Liver (tissue), 9 donors: Measurements from ENCODE around the gene CLEC10A. TPM values are rescaled to one million over a fixed set of nuclear protein-coding genes. Genes with fewer than 3 reads are reported as not detected.
A peak's percentile ranks its signal among the peaks of the same experiment; 100 is the strongest.

Experiments
- DNase-seq: peaks from one replicate; pipeline ENCODE4 v3.0.0-alpha.2; 2017; ENCODE audit warnings: low spot score
- H3K27ac ChIP-seq, 2 donors: one replicate each; pipeline ENCODE4 v1.7.0; 2013; ENCODE audit warnings: inconsistent platforms in 2 of 2, low read length in 2 of 2, control low read depth in 1 of 2, low read depth in 1 of 2, mild to moderate bottlenecking in 1 of 2
- H3K27me3 ChIP-seq, 4 donors: one replicate each; pipeline versions ENCODE4 v1.6.1 to v1.7.0; 2013; ENCODE audit warnings: low read length in 3 of 4, inconsistent platforms in 1 of 4, mild to moderate bottlenecking in 1 of 4, moderate library complexity in 1 of 4; ENCODE audit not compliant: control insufficient read depth in 4 of 4, insufficient read depth in 4 of 4
- H3K36me3 ChIP-seq, 4 donors: one replicate each; pipeline versions ENCODE4 v1.6.1 to v1.7.0; 2013; ENCODE audit warnings: low read length in 3 of 4, mild to moderate bottlenecking in 3 of 4, low read depth in 1 of 4, moderate library complexity in 1 of 4; ENCODE audit not compliant: control insufficient read depth in 4 of 4, insufficient read depth in 3 of 4
- H3K4me1 ChIP-seq, 4 donors: one replicate each; pipeline versions ENCODE4 v1.6.1 to v1.7.0; 2013; ENCODE audit warnings: low read length in 3 of 4, mild to moderate bottlenecking in 3 of 4, moderate library complexity in 1 of 4; ENCODE audit not compliant: control insufficient read depth in 4 of 4, insufficient read depth in 4 of 4
- H3K4me3 ChIP-seq, 3 donors: one replicate each; pipeline versions ENCODE4 v1.6.1 to v1.7.0; 2013; ENCODE audit warnings: low read length in 3 of 3, control low read depth in 1 of 3, low read depth in 1 of 3, mild to moderate bottlenecking in 1 of 3
- H3K9ac ChIP-seq, 2 donors: one replicate each; pipeline ENCODE4 v1.7.0; 2013; ENCODE audit warnings: low read length in 2 of 2, mild to moderate bottlenecking in 2 of 2, moderate library complexity in 2 of 2, control low read depth in 1 of 2, low read depth in 1 of 2
- H3K9me3 ChIP-seq, 4 donors: one replicate each; pipeline versions ENCODE4 v1.6.1 to v1.7.0; 2013; ENCODE audit warnings: low read length in 3 of 4; ENCODE audit not compliant: control insufficient read depth in 4 of 4
- ATF3 ChIP-seq: IDR thresholded peaks from 2 replicates; pipeline ENCODE4 v1.6.1; 2016; ENCODE audit warnings: antibody characterized with exemption
- CTCF ChIP-seq: fragments of 150-350 bp; IDR thresholded peaks from 2 replicates; pipeline ENCODE4 v1.5.1; 2017; ENCODE audit warnings: improper control_type of control experiment, low read depth, low read length; ENCODE audit not compliant: missing input control
- EGR1 ChIP-seq, 2 donors: IDR thresholded peaks; 2 replicates each; pipeline ENCODE4 v1.6.1; 2016 to 2018; ENCODE audit warnings: antibody characterized with exemption in 2 of 2, low read depth in 2 of 2
- FOXA1 ChIP-seq: IDR thresholded peaks from 2 replicates; pipeline ENCODE4 v1.6.1; 2016; ENCODE audit warnings: antibody characterized with exemption
- FOXA2 ChIP-seq: IDR thresholded peaks from 2 replicates; pipeline ENCODE4 v1.6.1; 2016; ENCODE audit warnings: antibody characterized with exemption
- GABPA ChIP-seq, 2 donors: IDR thresholded peaks in 1 of 2; conservative IDR thresholded peaks in 1 of 2; 2 replicates each; pipeline ENCODE4 v1.6.1; 2016; ENCODE audit warnings: antibody characterized with exemption in 2 of 2, mild to moderate bottlenecking in 1 of 2, moderate library complexity in 1 of 2
- HNF4A ChIP-seq, 2 donors: conservative IDR thresholded peaks; 2 replicates each; pipeline ENCODE4 v1.6.1; 2016; ENCODE audit warnings: antibody characterized with exemption in 2 of 2, mild to moderate bottlenecking in 2 of 2
- HNF4G ChIP-seq: IDR thresholded peaks from 2 replicates; pipeline ENCODE4 v1.6.1; 2016; ENCODE audit warnings: antibody characterized with exemption
- JUND ChIP-seq, 2 donors: IDR thresholded peaks; 2 replicates each; pipeline ENCODE4 v1.6.1; 2016; ENCODE audit warnings: antibody characterized with exemption in 2 of 2
- MAX ChIP-seq: IDR thresholded peaks from 2 replicates; pipeline ENCODE4 v1.6.1; 2016; ENCODE audit warnings: antibody characterized with exemption
- NR2F2 ChIP-seq: IDR thresholded peaks from 2 replicates; pipeline ENCODE4 v1.6.1; 2016; ENCODE audit warnings: antibody characterized with exemption
- RAD21 ChIP-seq, 2 donors: IDR thresholded peaks; 2 replicates each; pipeline ENCODE4 v1.6.1; 2016; ENCODE audit warnings: antibody characterized with exemption in 2 of 2, mild to moderate bottlenecking in 2 of 2
- REST ChIP-seq: IDR thresholded peaks from 2 replicates; pipeline ENCODE4 v1.6.1; 2016; ENCODE audit warnings: antibody characterized with exemption, mild to moderate bottlenecking
- RXRA ChIP-seq, 2 donors: IDR thresholded peaks; 2 replicates each; pipeline ENCODE4 v1.6.1; 2017 to 2018; ENCODE audit warnings: antibody characterized with exemption in 2 of 2, mild to moderate bottlenecking in 1 of 2
- SP1 ChIP-seq: IDR thresholded peaks from 2 replicates; pipeline ENCODE4 v1.6.1; 2018; ENCODE audit warnings: antibody characterized with exemption, mild to moderate bottlenecking
- TAF1 ChIP-seq: conservative IDR thresholded peaks from 2 replicates; pipeline ENCODE4 v1.6.1; 2016; ENCODE audit warnings: antibody characterized with exemption, mild to moderate bottlenecking
- YY1 ChIP-seq: IDR thresholded peaks from 2 replicates; pipeline ENCODE4 v1.6.1; 2016; ENCODE audit warnings: antibody characterized with exemption, mild to moderate bottlenecking
- ZBTB33 ChIP-seq: IDR thresholded peaks from 2 replicates; pipeline ENCODE4 v1.6.1; 2016; ENCODE audit warnings: antibody characterized with exemption
- WGBS: extraction: QIAGEN DNeasy Blood & Tissue Kit; methylation state at CpG from one replicate; pipeline ENCODE4 v1.1.7; 2013; 5-methylcytosine and 5-hydroxymethylcytosine counted together
- polyA plus RNA-seq, 2 donors: library from polyadenylated mRNA; stranded (reverse) in 1 of 2; unstranded in 1 of 2; fragments of 200-250 nt in 1 of 2; fragments of >200 nt in 1 of 2; fragmentation: Nextera tagmentation in 1 of 2; extraction: Ambion mirVana in 1 of 2; gene quantifications; one replicate each; pipeline versions ENCODE4 v1.2.1 to v1.2.3, GENCODE V29; 2013 to 2015
- total RNA-seq, 2 donors: library from RNA; depleted of rRNA; stranded (reverse); fragments of >200 nt; gene quantifications; one replicate each; pipeline ENCODE4 v1.2.3, GENCODE V29; 2014
- donor health status: healthy.
- donor health status: healthy.
- donor health status: healthy.
- donor health status: healthy.
- donor health status: healthy.

Gene CLEC10A
- total and polyA plus RNA-seq, 4 donors, result 1.4 to 4.0 (median 3.4) TPM

- TF ChIP-seq CTCF (no peak), FOXA1 (no peak)
Observed at GRCh38 chr17:7029096-7029495, 51.0 kb downstream of the CLEC10A start (continued).

GRCh38 chr17:7027335-7027734, 52.7 kb downstream of the CLEC10A start:
- Histone ChIP-seq H3K9ac (no peak overlapping the region), H3K27ac (no peak overlapping the region), H3K9me3 (no peaks in the 10 kb centered on the region), H3K36me3 (peaks cover 0 to 1% (median 0%) of the 10 kb centered on the region in 4 donors), H3K4me1 (peaks cover 0 to 9% (median 3%) of the 10 kb centered on the region in 4 donors), H3K27me3 (no peaks in the 10 kb centered on the region), H3K4me3 (no peak overlapping the region)
- TF ChIP-seq RXRA (IDR thresholded peaks at IDR 0.05), result no peak
- TF ChIP-seq NR2F2, result peak; percentile 16
- no peak for DNase-seq
- 79% methylated on average over 13 of the region's 13 CpGs for WGBS

GRCh38 chr17:7026471-7027115, 53.5 kb downstream of the CLEC10A start:
- Histone ChIP-seq H3K9ac (no peak overlapping the region), H3K27ac (no peak overlapping the region), H3K27me3 (no peaks in the 10 kb centered on the region), H3K4me1 (peaks cover 5 to 15% (median 9%) of the 10 kb centered on the region in 4 donors), H3K4me3 (no peak overlapping the region), H3K36me3 (peaks cover 0 to 1% (median 0%) of the 10 kb centered on the region in 4 donors), H3K9me3 (no peaks in the 10 kb centered on the region)
- 93% methylated on average over 29 of the region's 29 CpGs for WGBS
- TF ChIP-seq FOXA1 (no peak), SP1 (no peak), HNF4A (conservative IDR thresholded peaks at IDR 0.05) (no peak), EGR1 (IDR thresholded peaks at IDR 0.05; ENCODE audit: low read depth in 2 of 2) (no peak), TAF1 (no peak), JUND (IDR thresholded peaks at IDR 0.05) (no peak), RXRA (IDR thresholded peaks at IDR 0.05) (no peak), ZBTB33 (no peak), RAD21 (IDR thresholded peaks at IDR 0.05) (no peak), YY1 (no peak), REST (no peak), GABPA (IDR thresholded peaks at IDR 0.05 in 1 of 2, conservative IDR thresholded peaks at IDR 0.05 in 1 of 2) (no peak), CTCF (no peak), FOXA2 (no peak), HNF4G (no peak), ATF3 (no peak), MAX (no peak), NR2F2 (no peak)
- no peak for DNase-seq
